GM20431 (cell line): ENCODE results near the gene EFHD2.
"Not testable (repeated sequence)": the region's sequence is repeated elsewhere in the genome, so short reads cannot be mapped to it uniquely, and the experiment has no call there.

Experiments
- in situ Hi-C: fragments of 300-500 bp; cut with MseI, MboI; formaldehyde crosslinking; loops from one replicate; pipeline ENCODE4 v1.15.0; 2020; ENCODE audit warnings: low sequenced_read_pairs; ENCODE audit not compliant: unreplicated experiment

EFHD2 gene

GRCh38 chr1:15445390-15446122 lies 35.9 kb downstream of the EFHD2 start:
- in situ Hi-C loops, result loop anchor here (25.0 kb wide), 1 partner anchor 333 kb away; no protein-coding TSS in a partner anchor

DNA sequence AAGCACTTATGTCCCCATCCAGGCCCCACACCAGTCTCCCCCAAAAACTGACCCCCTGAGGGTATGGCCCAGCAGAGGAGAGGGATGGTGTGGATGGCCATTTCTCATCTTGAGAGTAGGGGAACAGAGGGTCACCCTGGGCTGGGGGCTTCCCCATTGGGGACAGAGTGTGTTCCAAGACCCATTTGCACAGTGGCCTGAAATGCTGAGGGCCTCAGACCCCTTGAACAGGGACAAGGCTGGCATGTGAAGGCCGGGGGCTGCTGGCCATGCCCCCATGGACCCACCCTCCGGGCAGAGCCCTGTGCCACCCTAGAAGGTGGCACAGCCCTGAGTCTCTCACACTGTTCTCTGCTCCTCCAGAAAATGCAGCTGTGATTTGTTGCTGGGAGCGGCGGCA lies 36.5 kb downstream of the EFHD2 start:
- in situ Hi-C loops, result loop anchor here (25.0 kb wide), 1 partner anchor 334 kb away; no protein-coding TSS in a partner anchor

GRCh38 chr1:15448877-15449462 lies 39.3 kb downstream of the EFHD2 start:
- in situ Hi-C loops, result loop anchor here (25.0 kb wide), 1 partner anchor 337 kb away; no protein-coding TSS in a partner anchor

GRCh38 chr1:15449567-15449966 lies 39.9 kb downstream of the EFHD2 start:
- in situ Hi-C loops, result loop anchor here (25.0 kb wide), 1 partner anchor 337 kb away; no protein-coding TSS in a partner anchor

GRCh38 chr1:15451014-15451722 lies 41.5 kb downstream of the EFHD2 start:
- in situ Hi-C loops, result no loop called here

- in situ Hi-C loops, result no loop called here
Observed at GRCh38 chr1:15452216-15452615, 42.5 kb downstream of the EFHD2 start.

GRCh38 chr1:15452866-15453571 lies 43.3 kb downstream of the EFHD2 start:
- in situ Hi-C loops, result no loop called here

- in situ Hi-C loops, result no loop called here
Observed at GRCh38 chr1:15453734-15454133, 44.0 kb downstream of the EFHD2 start.

GRCh38 chr1:15454256-15454655 lies 44.6 kb downstream of the EFHD2 start:
- in situ Hi-C loops, result no loop called here

- in situ Hi-C loops, result no loop called here
Observed at GRCh38 chr1:15455522-15455921, 45.8 kb downstream of the EFHD2 start.

DNA sequence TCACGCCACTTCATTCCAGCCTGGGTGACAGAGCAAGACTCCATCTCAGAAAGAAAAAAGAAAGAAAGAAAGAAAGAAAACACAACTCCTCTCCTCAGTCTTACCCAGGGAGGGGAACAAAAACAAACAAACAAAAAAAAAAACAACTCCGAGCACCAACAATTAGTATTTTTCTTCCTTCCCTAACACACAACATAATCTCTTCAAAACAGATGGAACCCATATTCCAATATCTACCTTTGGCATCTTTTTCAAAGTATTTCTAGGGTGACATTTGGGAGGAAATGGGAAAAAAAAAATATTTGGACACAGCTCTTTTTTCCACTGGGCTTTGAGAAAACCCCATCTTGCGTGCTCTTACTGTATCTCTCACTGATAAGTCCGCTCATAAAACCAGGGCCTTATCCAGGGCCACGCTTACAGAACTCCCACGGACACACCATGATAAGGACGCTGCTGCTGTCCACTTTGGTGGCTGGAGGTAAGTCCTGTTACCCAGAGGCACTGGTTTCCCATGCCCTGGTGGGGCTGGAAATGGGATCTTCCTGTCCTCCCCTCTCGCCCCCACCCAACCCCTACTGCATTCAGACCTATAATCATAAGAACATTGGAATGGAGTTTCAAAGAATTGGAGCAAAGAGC lies 46.7 kb downstream of the EFHD2 start, which contains the start of gene CELA2A:
CELA2A (plus strand) TSS at position 420 of the 642 bp plus-strand sequence; CDS start at position 442, 22 bp downstream.
- in situ Hi-C loops, result no loop called here

GRCh38 chr1:15457585-15457984 lies 47.9 kb downstream of the EFHD2 start:
- in situ Hi-C loops, result no loop called here

- in situ Hi-C loops, result not testable (repeated sequence)
Observed at GRCh38 chr1:15458388-15458787, 48.7 kb downstream of the EFHD2 start.

GRCh38 chr1:15459771-15460707 lies 50.4 kb downstream of the EFHD2 start:
- in situ Hi-C loops, result no loop called here

DNA sequence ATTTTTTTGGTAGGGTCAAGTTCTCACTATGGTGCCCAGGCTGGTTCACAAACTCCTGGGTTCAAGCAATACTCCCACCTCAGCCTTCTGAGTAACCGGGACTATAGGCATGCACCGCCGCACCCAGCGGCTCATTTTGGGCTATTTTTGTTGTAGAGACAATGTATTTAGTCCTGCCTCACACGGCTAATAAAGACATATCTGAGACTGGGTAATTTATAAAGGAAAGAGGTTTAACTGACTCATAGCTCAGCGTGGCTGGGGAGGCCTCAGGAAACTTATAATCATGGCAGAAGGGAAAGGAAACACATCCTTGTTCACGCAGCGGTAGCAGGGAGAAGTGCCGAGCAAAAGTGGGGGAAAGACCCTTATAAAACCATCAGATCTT lies 51.0 kb downstream of the EFHD2 start:
- in situ Hi-C loops, result no loop called here

DNA sequence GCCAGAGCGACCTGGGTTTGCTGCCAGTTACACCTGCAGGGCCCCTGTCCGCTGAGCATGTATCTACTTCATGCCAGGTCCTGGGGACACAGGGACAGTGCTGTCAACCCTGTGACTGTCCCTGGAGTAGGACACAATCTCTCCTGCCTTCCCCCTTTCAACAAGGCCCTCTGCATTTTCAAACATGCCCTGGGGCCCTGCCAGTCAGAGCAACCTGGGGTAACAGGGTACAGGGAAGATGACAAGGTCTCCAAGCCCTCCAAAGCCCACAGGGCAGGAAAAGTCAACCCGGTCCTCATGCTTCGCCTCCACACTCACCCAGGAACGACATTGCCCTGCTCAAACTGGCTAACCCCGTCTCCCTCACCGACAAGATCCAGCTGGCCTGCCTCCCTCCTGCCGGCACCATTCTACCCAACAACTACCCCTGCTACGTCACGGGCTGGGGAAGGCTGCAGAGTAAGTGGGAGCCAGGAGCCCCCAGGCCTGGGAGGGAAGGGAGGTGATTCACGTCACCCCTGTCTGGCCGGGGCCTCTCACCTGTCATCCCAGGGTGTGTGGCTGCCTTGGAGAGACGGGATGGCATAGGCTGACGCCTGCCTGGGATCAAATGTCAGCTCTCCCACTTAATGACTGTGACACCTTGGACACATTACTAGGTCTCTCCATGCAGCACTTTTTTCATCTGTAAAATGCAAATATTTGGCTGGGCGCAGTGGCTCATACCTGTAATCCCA lies 53.5 kb downstream of the EFHD2 start:
- in situ Hi-C loops, result not testable (repeated sequence)

GRCh38 chr1:15463926-15464322 lies 54.2 kb downstream of the EFHD2 start:
- in situ Hi-C loops, result not testable (repeated sequence)

- in situ Hi-C loops, result no loop called here
Observed at GRCh38 chr1:15465674-15466073, 56.0 kb downstream of the EFHD2 start.
